Measurements from ENCODE around the gene AZU1. TPM values are rescaled to one million over a fixed set of nuclear protein-coding genes. Genes with fewer than 3 reads are reported as not detected.
"Not testable (repeated sequence)": the region's sequence is repeated elsewhere in the genome, so short reads cannot be mapped to it uniquely, and the experiment has no call there.

AZU1 gene
- total and polyA plus RNA-seq, 9 donors: 0.18 to 6.5 (median 2.2) TPM

DNA sequence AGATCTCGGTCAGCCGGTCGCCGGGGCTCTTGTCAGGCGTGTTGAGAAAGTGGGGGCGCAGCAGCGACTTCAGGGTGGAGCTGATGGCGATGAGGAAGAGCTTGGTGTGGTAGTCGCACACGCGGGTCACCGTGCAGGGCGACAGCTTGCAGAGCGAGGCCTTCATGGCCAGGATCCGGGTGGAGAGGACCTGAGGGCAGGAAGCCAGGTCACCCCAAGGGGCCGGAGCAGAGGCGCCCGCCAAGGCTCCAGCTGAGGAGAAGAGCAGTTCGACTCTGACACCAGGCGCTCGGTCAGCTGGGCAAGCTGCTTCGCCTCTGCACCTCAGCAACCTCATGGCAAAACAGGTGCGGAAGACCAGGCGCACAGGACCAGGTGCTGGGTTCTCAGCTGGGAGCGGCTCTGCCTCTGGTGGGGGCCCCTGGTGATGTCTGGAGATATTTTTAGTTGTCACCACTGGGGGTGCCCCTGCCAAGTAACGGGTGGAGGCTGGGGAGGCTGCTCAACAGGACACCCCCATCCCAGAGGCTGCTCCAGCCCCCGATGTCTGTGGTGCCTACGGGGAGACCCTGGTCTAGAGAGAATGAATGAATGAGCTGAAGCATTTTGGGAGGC, 47.7 kb downstream of the AZU1 start:
- H3K36me3 ChIP-seq (ENCODE audit: control insufficient read depth, insufficient read depth, low read length): peaks cover 64% of the 10 kb centered on the region
- peaks cover 14% of the 10 kb centered on the region for H3K4me1 ChIP-seq (ENCODE audit: control insufficient read depth, insufficient read depth, low read length)
- no peaks in the 10 kb centered on the region for H3K27me3 ChIP-seq (ENCODE audit: control insufficient read depth, insufficient read depth, low read length)
- no peak overlapping the region for H3K4me3 ChIP-seq (ENCODE audit: low read length)
- 88% methylated on average over 22 of the region's 28 CpGs for WGBS (ENCODE audit: insufficient coverage)
- H3K27ac ChIP-seq (ENCODE audit: low read length): no peak overlapping the region
- H3K9me3 ChIP-seq (replicated peaks; ENCODE audit: control insufficient read depth, low read depth, low read length): no peaks in the 10 kb centered on the region
- DNase-seq: no peak

DNA sequence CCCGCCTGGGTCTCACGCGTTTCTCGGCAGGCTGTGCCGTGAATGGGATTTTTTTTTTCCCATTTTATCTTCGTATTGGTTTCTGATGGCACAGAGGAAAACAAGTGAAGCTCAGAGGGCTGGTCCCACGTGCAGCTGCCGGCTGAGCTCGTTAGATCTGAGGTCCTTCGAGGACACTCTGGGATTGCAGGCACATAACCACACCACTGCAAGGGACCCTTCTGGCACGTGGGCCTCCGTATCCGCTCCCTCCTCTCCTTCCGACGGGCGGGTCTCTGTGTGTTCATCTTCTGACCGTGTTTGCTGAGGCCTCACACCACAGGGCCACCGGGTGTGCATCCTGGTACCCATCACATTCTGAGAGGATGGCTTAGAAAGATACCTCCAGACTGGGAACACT, 48.5 kb downstream of the AZU1 start:
- no peak for DNase-seq
- H3K4me1 ChIP-seq (ENCODE audit: control insufficient read depth, insufficient read depth, low read length): peaks cover 8% of the 10 kb centered on the region
- peaks cover 62% of the 10 kb centered on the region for H3K36me3 ChIP-seq (ENCODE audit: control insufficient read depth, insufficient read depth, low read length)
- no peaks in the 10 kb centered on the region for H3K27me3 ChIP-seq (ENCODE audit: control insufficient read depth, insufficient read depth, low read length)
- H3K27ac ChIP-seq (ENCODE audit: low read length): no peak overlapping the region
- H3K9me3 ChIP-seq (replicated peaks; ENCODE audit: control insufficient read depth, low read depth, low read length): no peaks in the 10 kb centered on the region
- H3K4me3 ChIP-seq (ENCODE audit: low read length): no peak overlapping the region
- WGBS (ENCODE audit: insufficient coverage): 68% methylated on average over 13 of the region's 18 CpGs

DNA sequence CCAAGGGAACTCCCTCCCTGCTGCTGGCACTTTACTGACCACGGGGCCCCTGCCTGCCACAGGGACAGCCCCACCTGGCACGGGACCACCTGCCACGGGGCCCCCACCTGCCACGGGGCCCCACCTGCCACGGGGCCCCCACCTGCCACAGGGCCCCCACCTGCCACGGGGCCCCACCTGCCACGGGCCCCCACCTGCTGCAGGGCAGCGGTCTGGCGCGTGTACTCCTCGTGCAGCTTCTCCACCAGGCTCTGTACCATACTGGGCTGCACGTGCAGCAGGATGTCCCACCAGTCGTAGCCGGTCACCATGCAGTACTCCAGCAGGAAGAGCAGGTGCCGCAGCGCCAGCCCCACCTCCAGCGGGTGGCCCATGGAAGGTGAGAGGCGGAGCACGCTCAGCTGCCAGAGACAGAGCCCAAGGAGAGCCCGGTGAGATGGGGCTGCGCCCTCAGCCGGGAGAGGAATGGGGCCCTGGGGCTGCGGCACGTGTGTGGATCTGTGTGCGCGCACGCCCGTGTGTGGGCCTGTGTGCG, 49.2 kb downstream of the AZU1 start:
- Histone ChIP-seq H3K9me3 (replicated peaks; ENCODE audit: control insufficient read depth, low read depth, low read length) (no peaks in the 10 kb centered on the region), H3K36me3 (ENCODE audit: control insufficient read depth, insufficient read depth, low read length) (peaks cover 66% of the 10 kb centered on the region), H3K4me1 (ENCODE audit: control insufficient read depth, insufficient read depth, low read length) (peaks cover 4% of the 10 kb centered on the region), H3K27ac (ENCODE audit: low read length) (no peak overlapping the region), H3K4me3 (ENCODE audit: low read length) (no peak overlapping the region), H3K27me3 (ENCODE audit: control insufficient read depth, insufficient read depth, low read length) (no peaks in the 10 kb centered on the region)
- no peak for DNase-seq
- WGBS (ENCODE audit: insufficient coverage): 88% methylated on average over 28 of the region's 29 CpGs

DNA sequence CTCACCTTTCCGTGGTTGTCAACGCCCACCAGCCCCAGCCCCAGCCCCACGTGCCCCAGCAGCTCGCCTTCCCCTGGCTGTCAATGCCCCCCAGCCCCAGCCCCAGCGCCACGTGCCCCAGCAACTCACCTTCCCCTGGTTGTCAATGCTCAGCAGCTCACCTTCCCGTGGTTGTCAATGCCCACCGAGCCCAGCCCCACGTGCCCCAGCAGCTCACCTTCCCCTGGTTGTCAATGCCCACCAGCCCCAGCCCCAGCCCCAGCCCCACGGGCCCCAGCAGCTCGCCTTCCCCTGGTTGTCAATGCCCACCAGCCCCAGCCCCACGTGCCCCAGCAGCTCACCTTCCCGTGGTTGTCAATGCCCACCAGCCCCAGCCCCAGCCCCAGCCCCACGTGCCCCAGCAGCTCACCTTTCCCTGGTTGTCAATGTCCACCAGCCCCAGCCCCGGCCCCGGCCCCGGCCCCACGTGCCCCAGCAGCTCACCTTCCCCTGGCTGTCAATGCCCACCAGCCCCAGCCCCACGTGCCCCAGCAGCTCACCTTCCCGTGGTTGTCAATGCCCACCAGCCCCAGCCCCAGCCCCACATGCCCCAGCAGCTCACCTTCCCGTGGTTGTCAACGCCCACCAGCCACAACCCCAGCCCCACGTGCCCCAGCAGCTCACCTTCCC, 50.5 kb downstream of the AZU1 start:
- H3K9me3 ChIP-seq (replicated peaks; ENCODE audit: control insufficient read depth, low read depth, low read length); H3K27ac ChIP-seq (ENCODE audit: low read length); DNase-seq; H3K27me3 ChIP-seq (ENCODE audit: control insufficient read depth, insufficient read depth, low read length); H3K4me1 ChIP-seq (ENCODE audit: control insufficient read depth, insufficient read depth, low read length); H3K4me3 ChIP-seq (ENCODE audit: low read length): not testable (repeated sequence)
- peaks cover 73% of the 10 kb centered on the region for H3K36me3 ChIP-seq (ENCODE audit: control insufficient read depth, insufficient read depth, low read length)
- WGBS (ENCODE audit: insufficient coverage): 81% methylated on average over 14 of the region's 23 CpGs

DNA sequence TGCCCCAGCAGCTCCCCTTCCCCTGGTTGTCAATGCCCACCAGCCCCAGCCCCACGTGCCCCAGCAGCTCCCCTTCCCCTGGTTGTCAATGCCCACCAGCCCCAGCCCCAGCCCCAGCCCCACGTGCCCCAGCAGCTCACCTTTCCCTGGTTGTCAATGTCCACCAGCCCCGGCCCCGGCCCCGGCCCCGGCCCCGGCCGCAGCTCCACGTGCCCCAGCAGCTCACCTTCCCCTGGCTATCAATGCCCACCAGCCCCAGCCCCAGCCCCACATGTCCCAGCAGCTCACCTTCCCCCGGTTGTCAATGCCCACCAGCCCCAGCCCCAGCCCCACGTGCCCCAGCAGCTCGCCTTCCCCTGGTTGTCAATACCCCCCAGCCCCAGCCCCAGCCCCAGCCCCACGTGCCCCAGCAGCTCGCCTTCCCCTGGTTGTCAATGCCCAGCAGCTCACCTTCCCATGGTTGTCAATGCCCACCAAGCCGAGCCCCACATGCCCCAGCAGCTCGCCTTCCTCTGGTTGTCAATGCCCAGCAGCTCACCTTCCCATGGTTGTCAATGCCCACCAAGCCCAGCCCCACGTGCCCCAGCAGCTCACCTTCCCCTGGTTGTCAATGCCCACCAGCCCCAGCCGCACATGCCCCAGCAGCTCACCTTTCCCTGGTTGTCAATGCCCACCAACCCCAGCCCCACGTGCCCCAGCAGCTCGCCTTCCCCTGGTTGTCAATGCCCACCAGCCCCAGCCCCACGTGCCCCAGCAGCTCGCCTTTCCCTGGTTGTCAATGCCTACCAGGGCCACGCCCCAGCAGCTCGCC, 51.3 kb downstream of the AZU1 start:
- H3K4me3 ChIP-seq (ENCODE audit: low read length); H3K27ac ChIP-seq (ENCODE audit: low read length); H3K9me3 ChIP-seq (replicated peaks; ENCODE audit: control insufficient read depth, low read depth, low read length); H3K27me3 ChIP-seq (ENCODE audit: control insufficient read depth, insufficient read depth, low read length); H3K4me1 ChIP-seq (ENCODE audit: control insufficient read depth, insufficient read depth, low read length); DNase-seq: not testable (repeated sequence)
- 90% methylated on average over 17 of the region's 24 CpGs for WGBS (ENCODE audit: insufficient coverage)
- H3K36me3 ChIP-seq (ENCODE audit: control insufficient read depth, insufficient read depth, low read length): peaks cover 74% of the 10 kb centered on the region

DNA sequence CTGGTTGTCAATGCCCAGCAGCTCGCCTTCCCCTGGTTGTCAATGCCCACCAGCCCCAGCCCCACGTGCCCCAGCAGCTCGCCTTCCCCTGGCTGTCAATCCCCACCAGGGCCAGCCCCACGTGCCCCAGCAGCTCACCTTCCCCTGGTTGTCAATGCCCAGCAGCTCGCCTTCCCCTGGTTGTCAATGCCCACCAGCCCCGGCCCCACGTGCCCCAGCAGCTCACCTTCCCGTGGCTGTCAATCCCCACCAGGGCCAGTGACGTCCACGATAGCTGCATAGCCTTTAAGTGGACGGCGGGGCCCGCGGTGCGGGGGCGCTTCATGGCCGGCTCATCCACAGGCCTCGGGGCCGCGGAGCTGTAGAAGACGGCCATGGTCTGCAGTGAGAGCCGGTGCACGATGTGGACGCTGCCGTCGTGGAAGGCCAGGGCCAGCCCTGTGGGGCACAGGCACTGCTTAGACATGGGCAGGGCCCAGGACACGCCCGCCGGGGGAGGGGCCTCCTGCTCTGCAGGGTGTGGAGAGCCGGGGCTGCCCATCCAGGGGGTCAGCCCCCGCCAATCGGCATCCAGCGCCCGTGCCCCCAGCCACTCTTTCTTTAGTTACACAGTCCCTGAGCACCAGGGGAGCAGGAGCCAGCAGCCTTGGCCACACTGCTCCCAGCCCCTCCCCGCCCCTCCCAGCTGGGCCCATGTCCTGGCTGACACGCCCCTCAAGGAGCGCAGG, 52.2 kb downstream of the AZU1 start:
- no peaks in the 10 kb centered on the region for H3K27me3 ChIP-seq (ENCODE audit: control insufficient read depth, insufficient read depth, low read length)
- no peak for DNase-seq
- H3K9me3 ChIP-seq (replicated peaks; ENCODE audit: control insufficient read depth, low read depth, low read length): no peaks in the 10 kb centered on the region
- peaks cover 75% of the 10 kb centered on the region for H3K36me3 ChIP-seq (ENCODE audit: control insufficient read depth, insufficient read depth, low read length)
- H3K4me3 ChIP-seq (ENCODE audit: low read length): no peak overlapping the region
- WGBS (ENCODE audit: insufficient coverage): 86% methylated on average over 29 of the region's 37 CpGs
- H3K4me1 ChIP-seq (ENCODE audit: control insufficient read depth, insufficient read depth, low read length): peaks cover 4% of the 10 kb centered on the region
- H3K27ac ChIP-seq (ENCODE audit: low read length): no peak overlapping the region

Other genes starting within 250 kb of the AZU1 start
- 0.13 TPM for gene HCN2, start 238.0 kb upstream of the AZU1 start, total RNA-seq
- under 1 TPM; 0.16 to 0.46 (median 0.31) TPM for gene HCN2, start 238.0 kb upstream of the AZU1 start, polyA plus RNA-seq (ENCODE audit: insufficient read depth in 1 of 8, insufficient read length in 8 of 8, low replicate concordance in 1 of 8)
- 28.6 TPM for gene POLRMT, start 194.3 kb upstream of the AZU1 start, total RNA-seq
- gene POLRMT, start 194.3 kb upstream of the AZU1 start, polyA plus RNA-seq (ENCODE audit: insufficient read depth in 1 of 8, insufficient read length in 8 of 8, low replicate concordance in 1 of 8): 10 to 100 TPM; 30.0 to 42.7 (median 34.4) TPM
- 0.04 TPM for gene FGF22, start 188.0 kb upstream of the AZU1 start, total RNA-seq
- gene FGF22, start 188.0 kb upstream of the AZU1 start, polyA plus RNA-seq (ENCODE audit: insufficient read depth in 1 of 8, insufficient read length in 8 of 8, low replicate concordance in 1 of 8): under 1 TPM; 0.07 to 0.38 (median 0.15) TPM
- 13.2 TPM for gene RNF126, start 164.6 kb upstream of the AZU1 start, total RNA-seq
- 10 to 100 TPM; 22.2 to 36.0 (median 30.4) TPM for gene RNF126, start 164.6 kb upstream of the AZU1 start, polyA plus RNA-seq (ENCODE audit: insufficient read depth in 1 of 8, insufficient read length in 8 of 8, low replicate concordance in 1 of 8)
- gene FSTL3, start 151.4 kb upstream of the AZU1 start, total RNA-seq: 21.2 TPM
- 10 to 100 TPM; 14.5 to 24.3 (median 18.2) TPM for gene FSTL3, start 151.4 kb upstream of the AZU1 start, polyA plus RNA-seq (ENCODE audit: insufficient read depth in 1 of 8, insufficient read length in 8 of 8, low replicate concordance in 1 of 8)
- gene PRSS57, start 132.4 kb upstream of the AZU1 start, total RNA-seq: 0.04 TPM
- 1 to 10 TPM in 1 of 8 donors, under 1 TPM in 6, not detected in 1; 0.16 to 1.2 (median 0.31) TPM for gene PRSS57, start 132.4 kb upstream of the AZU1 start, polyA plus RNA-seq (ENCODE audit: insufficient read depth in 1 of 8, insufficient read length in 8 of 8, low replicate concordance in 1 of 8)
- 23.7 TPM for gene PALM, start 118.9 kb upstream of the AZU1 start, total RNA-seq
- gene PALM, start 118.9 kb upstream of the AZU1 start, polyA plus RNA-seq (ENCODE audit: insufficient read depth in 1 of 8, insufficient read length in 8 of 8, low replicate concordance in 1 of 8): 10 to 100 TPM; 23.9 to 56.7 (median 39.0) TPM
- gene MISP, start 76.7 kb upstream of the AZU1 start, total RNA-seq: 0.09 TPM
- 10 to 100 TPM in 1 of 8 donors, 1 to 10 TPM in 1, under 1 TPM in 5, not detected in 1; 0.14 to 11.6 (median 0.18) TPM for gene MISP, start 76.7 kb upstream of the AZU1 start, polyA plus RNA-seq (ENCODE audit: insufficient read depth in 1 of 8, insufficient read length in 8 of 8, low replicate concordance in 1 of 8)
- 50.6 TPM for gene PTBP1, start 30.4 kb upstream of the AZU1 start, total RNA-seq
- 100 to 1,000 TPM; 101 to 207 (median 152) TPM for gene PTBP1, start 30.4 kb upstream of the AZU1 start, polyA plus RNA-seq (ENCODE audit: insufficient read depth in 1 of 8, insufficient read length in 8 of 8, low replicate concordance in 1 of 8)
- 0.35 TPM for gene PLPPR3, start 5.9 kb upstream of the AZU1 start, total RNA-seq
- under 1 TPM; 0.13 to 0.90 (median 0.54) TPM for gene PLPPR3, start 5.9 kb upstream of the AZU1 start, polyA plus RNA-seq (ENCODE audit: insufficient read depth in 1 of 8, insufficient read length in 8 of 8, low replicate concordance in 1 of 8)
- 0.44 TPM for gene PRTN3, start 13.2 kb downstream of the AZU1 start, total RNA-seq
- gene PRTN3, start 13.2 kb downstream of the AZU1 start, polyA plus RNA-seq (ENCODE audit: insufficient read depth in 1 of 8, insufficient read length in 8 of 8, low replicate concordance in 1 of 8): 10 to 100 TPM in 1 of 8 donors, 1 to 10 TPM in 7; 1.5 to 11.6 (median 3.9) TPM
- 0.22 TPM for gene ELANE, start 24.5 kb downstream of the AZU1 start, total RNA-seq
- gene ELANE, start 24.5 kb downstream of the AZU1 start, polyA plus RNA-seq (ENCODE audit: insufficient read depth in 1 of 8, insufficient read length in 8 of 8, low replicate concordance in 1 of 8): 1 to 10 TPM in 2 of 8 donors, under 1 TPM in 6; 0.36 to 4.4 (median 0.67) TPM
- 8.7 TPM for gene CFD, start 31.8 kb downstream of the AZU1 start, total RNA-seq
- gene CFD, start 31.8 kb downstream of the AZU1 start, polyA plus RNA-seq (ENCODE audit: insufficient read depth in 1 of 8, insufficient read length in 8 of 8, low replicate concordance in 1 of 8): 1 to 10 TPM; 1.1 to 3.2 (median 1.9) TPM
- 11.6 TPM for gene MED16, start 65.3 kb downstream of the AZU1 start, total RNA-seq
- 10 to 100 TPM; 31.9 to 48.1 (median 38.4) TPM for gene MED16, start 65.3 kb downstream of the AZU1 start, polyA plus RNA-seq (ENCODE audit: insufficient read depth in 1 of 8, insufficient read length in 8 of 8, low replicate concordance in 1 of 8)
- gene RNU6-9, start 65.6 kb downstream of the AZU1 start, total RNA-seq: not detected
- not detected for gene RNU6-9, start 65.6 kb downstream of the AZU1 start, polyA plus RNA-seq (ENCODE audit: insufficient read depth in 1 of 8, insufficient read length in 8 of 8, low replicate concordance in 1 of 8)
- 13.1 TPM for gene R3HDM4, start 85.4 kb downstream of the AZU1 start, total RNA-seq
- gene R3HDM4, start 85.4 kb downstream of the AZU1 start, polyA plus RNA-seq (ENCODE audit: insufficient read depth in 1 of 8, insufficient read length in 8 of 8, low replicate concordance in 1 of 8): 10 to 100 TPM; 30.4 to 38.6 (median 34.7) TPM
- not detected for gene KISS1R, start 89.5 kb downstream of the AZU1 start, total RNA-seq
- not detected for gene KISS1R, start 89.5 kb downstream of the AZU1 start, polyA plus RNA-seq (ENCODE audit: insufficient read depth in 1 of 8, insufficient read length in 8 of 8, low replicate concordance in 1 of 8)
- gene ARID3A, start 98.2 kb downstream of the AZU1 start, total RNA-seq: 9.7 TPM
- gene ARID3A, start 98.2 kb downstream of the AZU1 start, polyA plus RNA-seq (ENCODE audit: insufficient read depth in 1 of 8, insufficient read length in 8 of 8, low replicate concordance in 1 of 8): 10 to 100 TPM in 7 of 8 donors, 1 to 10 TPM in 1; 9.4 to 19.1 (median 16.7) TPM
- gene WDR18, start 156.5 kb downstream of the AZU1 start, total RNA-seq: 24.6 TPM
- 10 to 100 TPM; 25.9 to 46.9 (median 32.8) TPM for gene WDR18, start 156.5 kb downstream of the AZU1 start, polyA plus RNA-seq (ENCODE audit: insufficient read depth in 1 of 8, insufficient read length in 8 of 8, low replicate concordance in 1 of 8)
- not detected for gene GRIN3B, start 172.6 kb downstream of the AZU1 start, total RNA-seq
- under 1 TPM; 0.11 to 0.58 (median 0.30) TPM for gene GRIN3B, start 172.6 kb downstream of the AZU1 start, polyA plus RNA-seq (ENCODE audit: insufficient read depth in 1 of 8, insufficient read length in 8 of 8, low replicate concordance in 1 of 8)
- gene TMEM259, start 193.3 kb downstream of the AZU1 start, total RNA-seq: 60.5 TPM
- 100 to 1,000 TPM in 3 of 8 donors, 10 to 100 TPM in 5; 73.8 to 115 (median 87.3) TPM for gene TMEM259, start 193.3 kb downstream of the AZU1 start, polyA plus RNA-seq (ENCODE audit: insufficient read depth in 1 of 8, insufficient read length in 8 of 8, low replicate concordance in 1 of 8)
- gene RNU6-2, start 193.7 kb downstream of the AZU1 start, total RNA-seq: not detected
- not detected for gene RNU6-2, start 193.7 kb downstream of the AZU1 start, polyA plus RNA-seq (ENCODE audit: insufficient read depth in 1 of 8, insufficient read length in 8 of 8, low replicate concordance in 1 of 8)
- 31.3 TPM for gene CNN2, start 198.8 kb downstream of the AZU1 start, total RNA-seq
- gene CNN2, start 198.8 kb downstream of the AZU1 start, polyA plus RNA-seq (ENCODE audit: insufficient read depth in 1 of 8, insufficient read length in 8 of 8, low replicate concordance in 1 of 8): 10 to 100 TPM; 51.3 to 64.9 (median 54.3) TPM
- 8.9 TPM for gene ABCA7, start 212.3 kb downstream of the AZU1 start, total RNA-seq
- gene ABCA7, start 212.3 kb downstream of the AZU1 start, polyA plus RNA-seq (ENCODE audit: insufficient read depth in 1 of 8, insufficient read length in 8 of 8, low replicate concordance in 1 of 8): 10 to 100 TPM in 7 of 8 donors, 1 to 10 TPM in 1; 7.9 to 23.0 (median 15.6) TPM
- 5.0 TPM for gene ARHGAP45, start 239.3 kb downstream of the AZU1 start, total RNA-seq
- gene ARHGAP45, start 239.3 kb downstream of the AZU1 start, polyA plus RNA-seq (ENCODE audit: insufficient read depth in 1 of 8, insufficient read length in 8 of 8, low replicate concordance in 1 of 8): 10 to 100 TPM in 7 of 8 donors, 1 to 10 TPM in 1; 8.6 to 13.1 (median 11.2) TPM